Ishikawa (cell line): ENCODE results near the gene SLC66A1.

Experiments
- CEBPB ChIP-seq: IDR thresholded peaks from 2 replicates; pipeline ENCODE4 v1.6.1; 2012
- CREB1 ChIP-seq: IDR thresholded peaks from 2 replicates; pipeline ENCODE4 v1.6.1; 2012; ENCODE audit warnings: low read depth
- EGR1 ChIP-seq: IDR thresholded peaks from 2 replicates; pipeline ENCODE4 v1.6.1; 2012
- EP300 ChIP-seq: IDR thresholded peaks from 2 replicates; pipeline ENCODE4 v1.6.1; 2012; ENCODE audit warnings: borderline replicate concordance
- FOXM1 ChIP-seq: IDR thresholded peaks from 2 replicates; pipeline ENCODE4 v1.6.1; 2012; ENCODE audit warnings: low read depth, borderline replicate concordance
- MAX ChIP-seq: IDR thresholded peaks from 2 replicates; pipeline ENCODE4 v1.6.1; 2012
- NFIC ChIP-seq: IDR thresholded peaks from 2 replicates; pipeline ENCODE4 v1.6.1; 2012
- RAD21 ChIP-seq: IDR thresholded peaks from 2 replicates; pipeline ENCODE4 v1.6.1; 2012; ENCODE audit warnings: low read depth
- TAF1 ChIP-seq: IDR thresholded peaks from 2 replicates; pipeline ENCODE4 v1.6.1; 2012; ENCODE audit warnings: low read depth, mild to moderate bottlenecking
- TCF12 ChIP-seq: IDR thresholded peaks from 2 replicates; pipeline ENCODE4 v1.6.1; 2012; ENCODE audit warnings: low read depth
- TEAD4 ChIP-seq: IDR thresholded peaks from 2 replicates; pipeline ENCODE4 v1.6.1; 2012
- YY1 ChIP-seq: IDR thresholded peaks from 2 replicates; pipeline ENCODE4 v1.6.1; 2012; ENCODE audit warnings: low read depth
- ZBTB7A ChIP-seq: IDR thresholded peaks from 2 replicates; pipeline ENCODE4 v1.6.1; 2012; ENCODE audit warnings: low read depth
- TF ChIP-seq, protein P1 (sequence below): IDR thresholded peaks from 2 replicates; pipeline ENCODE4 v1.6.1; 2012
- TF ChIP-seq, protein P2 (sequence below): IDR thresholded peaks from 2 replicates; pipeline ENCODE4 v1.6.1; 2012; ENCODE audit warnings: low read depth, mild to moderate bottlenecking

SLC66A1 gene

GRCh38 chr1:19347533-19348172 lies 35.5 kb downstream of the SLC66A1 start:
- no peak for TF ChIP-seq FOXM1
- TF ChIP-seq TAF1, result no peak
- TF ChIP-seq, protein P1, sequence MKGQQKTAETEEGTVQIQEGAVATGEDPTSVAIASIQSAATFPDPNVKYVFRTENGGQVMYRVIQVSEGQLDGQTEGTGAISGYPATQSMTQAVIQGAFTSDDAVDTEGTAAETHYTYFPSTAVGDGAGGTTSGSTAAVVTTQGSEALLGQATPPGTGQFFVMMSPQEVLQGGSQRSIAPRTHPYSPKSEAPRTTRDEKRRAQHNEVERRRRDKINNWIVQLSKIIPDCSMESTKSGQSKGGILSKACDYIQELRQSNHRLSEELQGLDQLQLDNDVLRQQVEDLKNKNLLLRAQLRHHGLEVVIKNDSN, result no peak
- no peak for TF ChIP-seq MAX
- no peak for TF ChIP-seq TEAD4
- no peak for TF ChIP-seq CEBPB
- no peak for TF ChIP-seq EP300
- TF ChIP-seq NFIC, result no peak
- TF ChIP-seq, protein P2, sequence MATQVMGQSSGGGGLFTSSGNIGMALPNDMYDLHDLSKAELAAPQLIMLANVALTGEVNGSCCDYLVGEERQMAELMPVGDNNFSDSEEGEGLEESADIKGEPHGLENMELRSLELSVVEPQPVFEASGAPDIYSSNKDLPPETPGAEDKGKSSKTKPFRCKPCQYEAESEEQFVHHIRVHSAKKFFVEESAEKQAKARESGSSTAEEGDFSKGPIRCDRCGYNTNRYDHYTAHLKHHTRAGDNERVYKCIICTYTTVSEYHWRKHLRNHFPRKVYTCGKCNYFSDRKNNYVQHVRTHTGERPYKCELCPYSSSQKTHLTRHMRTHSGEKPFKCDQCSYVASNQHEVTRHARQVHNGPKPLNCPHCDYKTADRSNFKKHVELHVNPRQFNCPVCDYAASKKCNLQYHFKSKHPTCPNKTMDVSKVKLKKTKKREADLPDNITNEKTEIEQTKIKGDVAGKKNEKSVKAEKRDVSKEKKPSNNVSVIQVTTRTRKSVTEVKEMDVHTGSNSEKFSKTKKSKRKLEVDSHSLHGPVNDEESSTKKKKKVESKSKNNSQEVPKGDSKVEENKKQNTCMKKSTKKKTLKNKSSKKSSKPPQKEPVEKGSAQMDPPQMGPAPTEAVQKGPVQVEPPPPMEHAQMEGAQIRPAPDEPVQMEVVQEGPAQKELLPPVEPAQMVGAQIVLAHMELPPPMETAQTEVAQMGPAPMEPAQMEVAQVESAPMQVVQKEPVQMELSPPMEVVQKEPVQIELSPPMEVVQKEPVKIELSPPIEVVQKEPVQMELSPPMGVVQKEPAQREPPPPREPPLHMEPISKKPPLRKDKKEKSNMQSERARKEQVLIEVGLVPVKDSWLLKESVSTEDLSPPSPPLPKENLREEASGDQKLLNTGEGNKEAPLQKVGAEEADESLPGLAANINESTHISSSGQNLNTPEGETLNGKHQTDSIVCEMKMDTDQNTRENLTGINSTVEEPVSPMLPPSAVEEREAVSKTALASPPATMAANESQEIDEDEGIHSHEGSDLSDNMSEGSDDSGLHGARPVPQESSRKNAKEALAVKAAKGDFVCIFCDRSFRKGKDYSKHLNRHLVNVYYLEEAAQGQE, result no peak
- TF ChIP-seq ZBTB7A, result no peak

DNA sequence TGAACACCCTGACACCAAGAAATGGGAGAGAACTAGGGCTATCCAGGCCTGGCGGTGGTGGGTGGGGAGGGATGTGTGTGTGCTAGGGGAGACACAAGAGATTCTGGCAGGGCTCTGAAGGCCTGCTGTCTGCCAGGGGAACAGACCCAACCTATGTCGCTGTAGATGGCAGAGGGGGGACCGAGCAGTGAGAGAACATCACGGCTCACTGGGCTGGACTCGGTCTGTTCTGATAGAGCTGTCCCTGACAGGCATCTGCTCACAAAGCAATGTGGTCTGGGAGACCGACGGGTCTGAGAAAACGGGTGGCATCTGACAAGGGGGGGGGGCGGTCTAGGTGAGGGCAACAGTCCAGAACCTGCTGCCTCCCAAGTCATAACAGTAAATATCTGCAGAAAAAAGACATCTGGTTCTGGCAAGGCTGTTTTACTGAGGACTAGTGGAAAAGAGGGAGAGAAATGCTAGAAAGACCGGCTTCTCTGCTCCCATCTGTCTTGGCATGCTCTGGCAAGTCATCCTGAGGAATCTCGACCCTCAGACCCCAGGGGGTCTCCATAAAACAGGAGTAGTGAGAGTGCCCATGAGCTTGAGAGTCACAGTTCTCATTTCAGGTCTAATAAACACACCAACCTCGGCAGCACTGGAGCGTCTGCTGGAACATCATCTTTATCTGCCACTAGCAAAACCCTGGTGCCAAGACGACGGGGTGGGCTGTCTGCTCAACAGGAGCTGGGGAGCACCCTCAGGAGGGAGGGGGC lies 36.5 kb downstream of the SLC66A1 start:
- no peak for TF ChIP-seq CEBPB
- no peak for TF ChIP-seq EP300
- TF ChIP-seq TAF1, result no peak
- TF ChIP-seq FOXM1, result no peak
- no peak for TF ChIP-seq YY1
- no peak for TF ChIP-seq MAX
- TF ChIP-seq, protein P1, result no peak
- TF ChIP-seq RAD21, result no peak
- TF ChIP-seq TCF12, result no peak
- no peak for TF ChIP-seq CREB1
- no peak for TF ChIP-seq TEAD4
- TF ChIP-seq, protein P2, result no peak
- no peak for TF ChIP-seq EGR1
- no peak for TF ChIP-seq ZBTB7A
- no peak for TF ChIP-seq NFIC

- TF ChIP-seq CEBPB (no peak), EGR1 (no peak), CREB1 (no peak), FOXM1 (no peak), ZBTB7A (no peak), MAX (no peak), RAD21 (no peak), YY1 (no peak)
These were observed 37.9 kb downstream of the SLC66A1 start for GRCh38 chr1:19349999-19350398.

DNA sequence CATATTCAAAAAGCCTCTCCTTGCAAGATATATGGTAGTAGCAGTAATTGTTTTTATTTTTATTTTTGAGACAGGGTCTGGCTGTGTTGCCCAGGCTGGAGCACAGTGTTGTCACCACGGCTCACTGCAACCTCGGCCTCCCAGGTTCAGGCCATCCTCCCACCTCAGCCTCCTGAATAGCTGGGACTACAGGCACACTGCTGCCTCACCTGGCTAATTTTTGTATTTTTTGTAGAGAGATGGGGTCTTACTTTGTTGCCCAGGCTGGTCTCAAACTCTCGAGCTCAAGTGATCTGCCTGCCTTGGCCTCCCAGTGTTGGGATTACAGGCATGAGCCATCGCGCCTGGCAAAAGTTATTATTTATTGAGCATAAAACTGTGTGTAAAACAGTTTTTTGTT lies 38.4 kb downstream of the SLC66A1 start:
- TF ChIP-seq EP300, result no peak

- TF ChIP-seq EGR1 (no peak), RAD21 (no peak), EP300 (peak; percentile 62; the same call in 1 of the 2 replicates), MAX (no peak), TAF1 (no peak), CREB1 (no peak), TCF12 (peak; percentile 65), CEBPB (no peak), ZBTB7A (no peak), NFIC (peak; percentile 44; the same call in 1 of the 2 replicates)
- TF ChIP-seq, protein P2, result no peak
These were observed 39.7 kb downstream of the SLC66A1 start for GRCh38 chr1:19351873-19352272.
